Small intestine (tissue), 7 donors: Measurements from ENCODE around the gene B4GALNT3. TPM values are rescaled to one million over a fixed set of nuclear protein-coding genes. Genes with fewer than 3 reads are reported as not detected.

ENCODE experiments used
- DNase-seq, 2 donors: peaks; one replicate each; pipeline versions ENCODE4 v3.0.0 to v3.0.0-alpha.2; 2013
- FAIRE-seq: peaks from 2 replicates; lab custom pipeline; 2012; peaks lifted over from hg19 to GRCh38; lab: Jason Lieb, UNC
- H3K27ac ChIP-seq, 3 donors: one replicate each; pipeline ENCODE4 v1.5.1; 2013; ENCODE audit warnings: low read length in 2 of 3, mild to moderate bottlenecking in 2 of 3, control low read depth in 1 of 3, inconsistent platforms in 1 of 3, low read depth in 1 of 3, moderate library complexity in 1 of 3
- H3K27me3 ChIP-seq, 3 donors: one replicate each; pipeline ENCODE4 v1.6.1; 2013; ENCODE audit warnings: low read length in 3 of 3, inconsistent platforms in 1 of 3; ENCODE audit not compliant: control insufficient read depth in 3 of 3, insufficient read depth in 3 of 3
- H3K36me3 ChIP-seq, 3 donors: one replicate each; pipeline ENCODE4 v1.6.1; 2013; ENCODE audit warnings: low read length in 3 of 3, inconsistent platforms in 1 of 3, low read depth in 1 of 3, mild to moderate bottlenecking in 1 of 3, moderate library complexity in 1 of 3; ENCODE audit not compliant: control insufficient read depth in 3 of 3, insufficient read depth in 2 of 3
- H3K4me1 ChIP-seq, 3 donors: one replicate each; pipeline ENCODE4 v1.6.1; 2013; ENCODE audit warnings: low read length in 2 of 3, inconsistent platforms in 1 of 3, low read depth in 1 of 3, mild to moderate bottlenecking in 1 of 3, moderate library complexity in 1 of 3; ENCODE audit not compliant: control insufficient read depth in 3 of 3, insufficient read depth in 2 of 3
- H3K4me3 ChIP-seq, 3 donors: one replicate each; pipeline ENCODE4 v1.5.1; 2013; ENCODE audit warnings: low read length in 3 of 3, control low read depth in 1 of 3, inconsistent platforms in 1 of 3, low read depth in 1 of 3, mild to moderate bottlenecking in 1 of 3, moderate library complexity in 1 of 3
- H3K9me3 ChIP-seq, 2 donors: one replicate each; pipeline ENCODE4 v1.6.1; 2013; ENCODE audit warnings: low read depth in 1 of 2, low read length in 1 of 2; ENCODE audit not compliant: control insufficient read depth in 2 of 2, insufficient read depth in 1 of 2
- WGBS, 3 donors: extraction: QIAGEN DNeasy Blood & Tissue Kit; methylation state at CpG; one replicate each; pipeline ENCODE4 v1.1.7; 2013; 5-methylcytosine and 5-hydroxymethylcytosine counted together
- polyA plus RNA-seq, 4 donors: library from polyadenylated mRNA; stranded (reverse) in 3 of 4; unstranded in 1 of 4; fragments of 200-250 nt in 3 of 4; fragments of 120-200 nt in 1 of 4; gene quantifications; one replicate each; pipeline versions ENCODE4 v1.2.1 to v1.2.3, GENCODE V29; 2013
- donor health status: healthy with polysubstance abuse.
- donor health status: control.
- donor health status: control.
- donor health status: Bipolar disorder and iron deficiency.
- donor health status: healthy.

The B4GALNT3 gene
- polyA plus RNA-seq, 4 donors, result 0.45 to 6.6 (median 2.9) TPM; not detected in 1

- WGBS, 3 donors, result 31 to 33% (median 32%) methylated on average over 39 to 44 of the region's 44 CpGs
Observed at GRCh38 chr12:546920-547845, 87.4 kb downstream of the B4GALNT3 start.

GRCh38 chr12:547883-548470, 88.2 kb downstream of the B4GALNT3 start:
- Histone ChIP-seq H3K27me3 (no peaks in the 10 kb centered on the region), H3K4me3 (no peak overlapping the region), H3K27ac (no peak overlapping the region), H3K4me1 (no peaks in the 10 kb centered on the region), H3K9me3 (no peaks in the 10 kb centered on the region), H3K36me3 (peaks cover 0 to 3% (median 0%) of the 10 kb centered on the region in 3 donors)
- WGBS, 3 donors, result 65 to 76% (median 69%) methylated on average over 11 to 13 of the region's 13 CpGs
- FAIRE-seq (no peak), DNase-seq (no peak)

More at GRCh38 chr12:546920-547845, 87.4 kb downstream of the B4GALNT3 start:
- DNase-seq (peak; percentile 57 to 79), FAIRE-seq (no peak)
- H3K4me1 ChIP-seq, result no peaks in the 10 kb centered on the region
- H3K27me3 ChIP-seq, result no peaks in the 10 kb centered on the region
- no peak overlapping the region for H3K4me3 ChIP-seq
- no peaks in the 10 kb centered on the region for H3K9me3 ChIP-seq
- H3K36me3 ChIP-seq, result no peaks in the 10 kb centered on the region
- H3K27ac ChIP-seq, result no peak overlapping the region

- peaks cover 0 to 6% (median 0%) of the 10 kb centered on the region in 3 donors for H3K36me3 ChIP-seq
- no peaks in the 10 kb centered on the region for H3K27me3 ChIP-seq
- no peaks in the 10 kb centered on the region for H3K9me3 ChIP-seq
- H3K27ac ChIP-seq, result no peak overlapping the region
- no peak for FAIRE-seq
- no peaks in the 10 kb centered on the region for H3K4me1 ChIP-seq
- WGBS, 3 donors, result 90 to 94% (median 93%) methylated on average over 28 to 29 of the region's 29 CpGs
- no peak overlapping the region for H3K4me3 ChIP-seq
- DNase-seq, result no peak
Observed at GRCh38 chr12:549476-550082, 89.8 kb downstream of the B4GALNT3 start.

GRCh38 chr12:550473-551260, 90.9 kb downstream of the B4GALNT3 start:
- WGBS, 3 donors, result 46 to 79% (median 50%) methylated on average over 17 to 18 of the region's 18 CpGs
- no peak overlapping the region for H3K4me3 ChIP-seq
- no peak overlapping the region for H3K27ac ChIP-seq
- no peak for DNase-seq
- no peaks in the 10 kb centered on the region for H3K4me1 ChIP-seq
- H3K9me3 ChIP-seq, result no peaks in the 10 kb centered on the region
- H3K36me3 ChIP-seq, result peaks cover 0 to 6% (median 0%) of the 10 kb centered on the region in 3 donors
- no peak for FAIRE-seq
- no peaks in the 10 kb centered on the region for H3K27me3 ChIP-seq

GRCh38 chr12:552466-552865, 92.7 kb downstream of the B4GALNT3 start:
- Histone ChIP-seq H3K4me1 (no peaks in the 10 kb centered on the region), H3K36me3 (peaks cover 0 to 6% (median 0%) of the 10 kb centered on the region in 3 donors), H3K4me3 (no peak overlapping the region), H3K27ac (no peak overlapping the region), H3K9me3 (no peaks in the 10 kb centered on the region), H3K27me3 (no peaks in the 10 kb centered on the region)
- FAIRE-seq, result no peak
- 48 to 58% (median 48%) methylated on average over 6 of the region's 6 CpGs for WGBS, 3 donors
- no peak for DNase-seq

- Histone ChIP-seq H3K27me3 (no peaks in the 10 kb centered on the region), H3K27ac (peak overlapping the region in 1 of 3 donors; percentile 17), H3K4me3 (no peak overlapping the region), H3K36me3 (peaks cover 0 to 6% (median 0%) of the 10 kb centered on the region in 3 donors), H3K9me3 (no peaks in the 10 kb centered on the region), H3K4me1 (no peaks in the 10 kb centered on the region)
- FAIRE-seq (no peak), DNase-seq (peak in 1 of 2 donors; percentile 37)
- 65 to 85% (median 78%) methylated on average over 23 of the region's 23 CpGs for WGBS, 3 donors
Observed at GRCh38 chr12:553216-554000, 93.7 kb downstream of the B4GALNT3 start.

- Histone ChIP-seq H3K4me1 (no peaks in the 10 kb centered on the region), H3K9me3 (no peaks in the 10 kb centered on the region), H3K27ac (peak overlapping the region in 1 of 3 donors; percentile 17), H3K36me3 (peaks cover 0 to 6% (median 0%) of the 10 kb centered on the region in 3 donors), H3K4me3 (no peak overlapping the region), H3K27me3 (no peaks in the 10 kb centered on the region)
- no peak for DNase-seq
- FAIRE-seq, result no peak
- WGBS, 3 donors, result 70 to 74% (median 72%) methylated on average over 8 of the region's 8 CpGs
Observed at GRCh38 chr12:554001-554285, 94.2 kb downstream of the B4GALNT3 start.
